HG03175 (cell line): ENCODE data around the gene PGAM5.
A peak's percentile ranks its signal among the peaks of the same experiment; 100 is the strongest.
"Not testable (repeated sequence)": the region's sequence is repeated elsewhere in the genome, so short reads cannot be mapped to it uniquely, and the experiment has no call there.

Experiments
- ATAC-seq: cut with Tn5 transposase; IDR thresholded peaks from one replicate; pipeline ENCODE4 v1.9.1; 2021; ENCODE audit warnings: mild to moderate bottlenecking, moderate library complexity; ENCODE audit not compliant: unreplicated experiment

The PGAM5 gene

DNA sequence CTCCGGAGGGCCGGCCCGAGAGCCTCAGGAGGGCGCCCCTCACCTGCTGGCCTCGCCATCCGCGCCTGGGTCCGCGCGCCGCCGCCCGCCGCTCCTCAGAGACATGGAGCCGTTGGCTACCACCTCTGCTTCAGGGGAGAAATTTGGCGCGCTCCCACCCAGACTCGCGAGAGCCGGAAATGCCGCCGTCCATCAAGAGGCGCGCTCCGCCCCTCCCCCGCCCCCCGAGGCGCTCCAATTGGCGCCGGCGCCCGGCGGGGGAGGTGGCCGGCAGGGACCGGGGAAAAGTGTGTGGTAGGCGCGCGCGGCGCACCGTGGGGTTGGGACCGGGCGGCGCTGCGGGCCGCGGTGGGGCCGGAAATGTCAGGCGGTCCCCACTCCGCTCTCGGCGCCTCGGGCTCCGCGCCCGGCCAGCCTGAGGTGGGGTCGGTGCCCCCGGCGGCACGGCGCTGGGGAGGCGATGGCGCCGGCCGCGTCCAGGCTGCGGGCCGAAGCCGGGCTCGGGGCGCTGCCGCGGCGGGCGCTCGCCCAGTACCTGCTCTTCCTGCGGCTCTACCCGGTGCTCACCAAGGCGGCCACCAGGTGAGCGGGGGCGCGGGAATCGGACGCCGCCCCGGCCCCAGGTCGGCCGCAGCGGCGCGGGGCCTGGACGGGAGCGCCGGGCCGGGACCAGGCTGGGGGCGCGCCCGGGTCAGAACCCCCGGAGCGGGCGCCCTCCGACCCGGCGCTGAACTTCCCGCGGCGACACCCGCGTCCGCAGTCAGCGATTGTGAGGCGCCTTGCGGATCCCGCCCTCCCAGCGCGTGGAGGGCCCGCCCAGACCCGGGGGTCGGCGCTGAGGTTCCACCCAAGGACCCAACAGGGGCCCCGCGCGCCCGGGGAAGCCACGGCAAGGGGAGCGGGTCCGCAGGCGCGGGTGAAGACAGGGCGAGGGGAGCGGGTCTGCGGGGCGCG lies 23.2 kb upstream of the PGAM5 start, which contains the start of the genes POLE and PXMP2:
TSS of gene POLE (minus strand) at position 132 of the 954 bp plus-strand sequence. CDS start at position 105, 27 bp downstream.
TSS of gene PXMP2 (plus strand) at position 377 of the 954 bp plus-strand sequence. CDS start at position 461, 84 bp downstream.
- peak; percentile 89 for ATAC-seq

DNA sequence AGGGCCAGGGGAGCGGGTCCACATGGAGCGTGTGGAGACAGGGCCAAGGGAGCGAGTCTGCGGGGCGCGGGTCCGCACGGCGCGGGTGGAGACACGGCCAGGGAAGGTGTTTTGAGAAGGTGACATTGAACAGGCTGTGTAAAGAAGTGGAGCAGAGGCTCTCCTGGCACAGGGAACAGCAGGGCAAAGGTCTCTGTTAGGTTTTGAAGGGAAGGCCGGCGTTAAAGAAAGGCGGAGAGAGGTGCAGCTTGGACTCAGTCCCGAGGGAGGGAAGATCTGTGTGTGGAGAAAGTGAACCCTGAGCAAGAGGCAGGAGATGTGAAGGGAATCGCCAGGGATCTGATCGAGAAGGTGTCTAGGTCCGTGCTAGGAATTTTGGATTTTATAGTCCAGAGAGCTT lies 21.4 kb upstream of the PGAM5 start:
- no peak for ATAC-seq

DNA sequence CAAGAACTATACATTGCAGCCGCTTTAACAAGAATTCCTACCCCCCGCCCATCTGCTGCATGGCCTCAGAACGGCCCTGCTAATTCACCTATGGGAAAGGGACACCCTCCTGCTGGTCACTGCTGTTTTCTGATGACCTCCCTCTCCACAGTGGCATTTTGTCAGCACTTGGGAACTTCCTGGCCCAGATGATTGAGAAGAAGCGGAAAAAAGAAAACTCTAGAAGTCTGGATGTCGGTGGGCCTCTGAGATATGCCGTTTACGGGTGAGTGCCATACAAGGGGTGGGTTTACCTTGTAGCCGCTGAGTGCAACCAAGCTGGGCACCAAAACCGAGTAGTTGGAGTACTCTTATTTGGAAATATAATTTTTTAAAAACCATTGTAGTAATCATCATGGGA lies 20.5 kb upstream of the PGAM5 start:
- ATAC-seq: no peak

DNA sequence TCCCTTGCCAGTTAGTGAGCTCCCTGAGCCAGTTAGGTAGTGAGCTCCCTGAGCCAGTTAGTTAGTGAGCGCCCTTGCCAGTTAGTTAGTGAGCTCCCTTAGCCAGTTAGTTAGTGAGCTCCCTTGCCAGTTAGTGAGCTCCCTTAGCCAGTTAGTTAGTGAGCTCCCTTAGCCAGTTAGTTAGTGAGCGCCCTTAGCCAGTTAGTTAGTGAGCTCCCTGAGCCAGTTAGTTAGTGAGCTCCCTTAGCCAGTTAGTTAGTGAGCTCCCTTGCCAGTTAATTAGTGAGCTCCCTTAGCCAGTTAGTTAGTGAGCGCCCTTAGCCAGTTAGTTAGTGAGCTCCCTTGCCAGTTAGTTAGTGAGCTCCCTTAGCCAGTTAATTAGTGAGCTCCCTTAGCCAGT lies 18.6 kb upstream of the PGAM5 start:
- ATAC-seq: not testable (repeated sequence)

DNA sequence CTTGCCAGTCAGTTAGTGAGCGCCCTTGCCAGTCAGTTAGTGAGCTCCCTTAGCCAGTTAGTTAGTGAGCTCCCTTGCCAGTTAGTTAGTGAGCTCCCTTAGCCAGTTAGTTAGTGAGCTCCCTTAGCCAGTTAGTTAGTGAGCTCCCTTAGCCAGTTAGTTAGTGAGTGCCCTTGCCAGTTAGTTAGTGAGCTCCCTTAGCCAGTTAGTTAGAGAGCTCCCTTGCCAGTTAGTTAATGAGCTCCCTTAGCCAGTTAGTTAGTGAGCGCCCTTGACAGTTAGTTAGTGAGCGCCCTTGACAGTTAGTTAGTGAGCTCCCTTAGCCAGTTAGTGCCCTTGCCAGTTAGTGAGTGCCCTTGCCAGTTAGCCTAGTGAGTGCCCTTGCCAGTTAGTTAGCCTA lies 15.8 kb upstream of the PGAM5 start:
- not testable (repeated sequence) for ATAC-seq

DNA sequence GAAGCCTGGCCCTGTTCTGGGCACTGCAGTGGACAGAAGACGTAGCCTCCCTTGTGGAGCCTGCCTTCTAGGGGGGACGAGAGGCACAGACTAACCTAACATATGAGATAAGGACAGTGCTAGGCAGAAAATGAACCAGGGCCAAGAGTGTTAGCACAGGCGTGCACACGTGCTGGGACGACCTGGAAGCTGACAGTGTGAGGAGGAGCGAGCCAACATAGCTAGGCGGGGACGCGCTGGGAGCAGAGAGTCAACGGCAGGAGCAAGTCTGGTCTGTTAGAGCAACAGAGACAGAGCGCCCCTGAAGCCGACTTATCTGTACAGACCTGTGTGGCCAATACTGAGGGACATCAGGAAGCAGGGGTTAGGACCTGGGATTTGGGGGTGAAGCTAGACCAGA lies 15.2 kb upstream of the PGAM5 start:
- no peak for ATAC-seq

DNA sequence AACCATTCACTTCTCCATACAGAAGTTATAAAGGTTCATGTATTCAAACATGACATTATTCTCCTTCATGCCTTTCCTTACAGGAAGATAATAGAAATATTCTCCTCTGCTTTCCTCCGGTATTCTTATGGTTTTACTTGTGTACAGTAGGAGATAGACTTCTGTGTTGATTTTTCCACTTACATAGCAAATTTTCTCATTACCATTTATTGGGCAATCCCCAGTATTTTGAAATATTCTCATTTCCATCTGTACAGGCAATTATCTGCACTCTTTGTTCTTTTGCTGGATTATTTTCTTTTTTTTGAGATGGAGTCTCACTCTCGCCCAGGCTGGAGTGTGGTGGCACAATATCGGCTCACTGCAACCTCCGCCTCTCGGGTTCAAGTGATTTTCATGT lies 12.3 kb upstream of the PGAM5 start:
- ATAC-seq: no peak

DNA sequence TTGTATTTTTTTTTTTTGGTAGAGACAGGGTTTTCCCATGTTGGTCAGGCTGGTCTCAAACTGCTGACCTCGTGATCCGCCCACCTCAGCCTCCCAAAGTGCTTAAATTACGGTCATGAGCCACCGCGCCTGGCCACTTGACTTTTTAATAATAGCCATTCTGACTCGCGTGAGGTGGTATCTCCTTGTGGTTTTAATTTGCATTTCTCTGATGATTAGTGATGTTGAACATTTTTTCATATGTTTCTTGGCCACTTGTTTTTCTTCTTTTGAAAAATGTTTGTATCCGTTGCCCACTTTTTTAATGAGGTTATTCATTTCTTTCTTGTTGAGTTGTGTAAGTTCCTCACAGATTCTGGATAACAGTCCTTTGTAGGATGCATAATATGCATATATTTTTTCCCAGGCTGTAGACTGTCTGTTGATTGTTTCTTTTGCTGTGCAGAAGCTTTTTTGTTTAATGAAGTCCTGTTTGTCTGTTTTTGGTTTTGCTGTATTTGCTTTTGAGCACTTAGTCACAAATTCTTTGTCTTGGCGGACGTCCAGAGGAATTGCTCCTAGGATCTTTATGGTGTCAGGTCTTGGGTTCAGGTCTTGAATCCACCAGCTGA lies 10.3 kb upstream of the PGAM5 start:
- no peak for ATAC-seq

DNA sequence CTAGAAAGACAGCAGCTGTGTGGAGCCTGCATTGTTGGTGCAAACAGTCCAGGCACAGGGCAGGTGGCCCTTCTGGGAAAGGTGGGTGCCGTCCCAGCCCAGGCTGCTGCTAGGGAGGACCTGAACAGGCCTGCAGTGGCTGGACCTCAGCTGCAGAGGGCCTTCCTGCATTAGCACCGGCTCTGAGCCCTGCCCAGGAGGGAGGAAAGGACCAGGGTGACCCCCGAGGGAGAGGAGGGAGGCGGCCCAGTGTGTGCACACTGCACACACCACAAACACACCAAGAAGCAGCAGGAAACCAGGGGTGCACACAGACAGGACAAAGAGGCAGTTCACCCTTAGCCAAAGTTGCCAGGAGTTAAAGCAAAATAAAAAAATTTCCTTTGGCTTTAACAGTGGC lies 8.0 kb upstream of the PGAM5 start:
- no peak for ATAC-seq

DNA sequence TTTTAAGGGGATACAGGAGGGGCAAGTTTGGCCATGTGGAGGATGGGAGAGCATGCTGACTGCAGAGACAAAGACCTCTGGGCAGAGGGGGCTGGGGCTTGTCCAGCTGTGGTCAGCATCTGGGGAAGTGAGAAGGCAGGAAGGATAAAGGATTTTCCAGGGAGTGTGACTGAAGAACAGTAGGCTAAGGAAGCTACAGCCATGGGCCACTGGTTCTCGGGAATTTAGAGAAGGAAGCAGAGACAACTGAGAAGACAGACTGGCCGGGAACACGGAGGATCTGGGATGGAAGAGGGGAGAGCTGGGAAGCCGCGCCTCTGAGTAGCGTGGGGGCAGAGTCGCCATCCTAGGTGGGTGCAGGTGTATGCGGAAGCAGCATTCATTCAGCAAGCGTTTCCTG lies 7.0 kb upstream of the PGAM5 start:
- no peak for ATAC-seq

DNA sequence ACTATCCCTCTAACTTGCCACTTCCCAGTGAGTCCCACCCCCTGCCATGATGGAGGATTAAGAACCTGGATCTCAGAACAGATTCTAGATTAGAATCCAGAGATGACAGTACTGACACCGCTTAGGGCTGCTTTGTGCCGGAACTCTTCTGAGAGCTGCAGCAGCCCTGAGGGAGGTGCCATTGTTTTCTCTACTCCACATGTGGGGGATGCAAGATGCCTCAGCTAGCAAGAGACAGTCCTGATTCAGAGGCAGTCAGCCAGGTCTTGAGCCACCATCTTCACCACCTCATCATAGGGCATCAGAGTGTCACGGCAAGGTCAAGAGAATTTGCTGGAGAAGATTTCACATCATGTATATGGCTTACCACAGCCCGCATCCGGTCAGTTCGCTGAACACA lies 3.4 kb upstream of the PGAM5 start:
- ATAC-seq: no peak

DNA sequence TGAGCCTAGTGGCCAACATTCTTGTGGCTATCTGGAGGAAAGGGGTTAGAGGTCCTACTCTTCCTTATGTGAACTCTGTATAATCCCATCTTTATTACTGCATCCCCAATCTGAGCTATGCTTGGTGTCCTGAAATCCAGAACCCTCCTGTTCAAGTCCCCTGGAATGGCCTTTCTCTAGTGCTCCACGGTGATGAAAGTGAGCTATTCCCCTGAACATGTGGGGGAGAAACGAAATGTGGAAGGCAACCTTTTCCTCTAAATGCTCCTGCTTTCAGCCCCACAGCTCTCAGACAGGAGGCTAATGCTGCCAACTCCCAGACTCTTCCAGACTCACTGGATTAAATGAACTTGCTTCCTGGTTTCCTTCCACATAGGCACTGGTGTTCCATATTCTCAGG lies 2.5 kb upstream of the PGAM5 start:
- no peak for ATAC-seq

DNA sequence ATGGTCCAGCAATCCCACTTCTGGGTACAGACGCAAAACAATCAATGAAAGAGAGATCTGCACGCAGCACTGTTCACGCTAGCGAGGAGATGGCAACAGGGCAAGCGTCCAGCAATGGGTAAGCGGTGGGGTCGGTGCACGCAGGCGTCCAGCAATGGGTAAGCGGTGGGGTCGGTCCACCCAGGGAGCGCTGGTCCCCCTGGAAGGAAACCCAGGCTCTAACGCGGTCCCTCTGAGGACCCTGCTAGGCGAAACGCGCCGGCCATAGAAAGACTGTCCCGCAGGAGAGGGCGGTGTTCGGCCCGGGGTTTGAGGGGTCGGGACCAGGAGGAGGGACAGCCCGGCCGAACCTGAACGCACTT lies 618 bp upstream of the PGAM5 start:
- ATAC-seq: peak; percentile 22

DNA sequence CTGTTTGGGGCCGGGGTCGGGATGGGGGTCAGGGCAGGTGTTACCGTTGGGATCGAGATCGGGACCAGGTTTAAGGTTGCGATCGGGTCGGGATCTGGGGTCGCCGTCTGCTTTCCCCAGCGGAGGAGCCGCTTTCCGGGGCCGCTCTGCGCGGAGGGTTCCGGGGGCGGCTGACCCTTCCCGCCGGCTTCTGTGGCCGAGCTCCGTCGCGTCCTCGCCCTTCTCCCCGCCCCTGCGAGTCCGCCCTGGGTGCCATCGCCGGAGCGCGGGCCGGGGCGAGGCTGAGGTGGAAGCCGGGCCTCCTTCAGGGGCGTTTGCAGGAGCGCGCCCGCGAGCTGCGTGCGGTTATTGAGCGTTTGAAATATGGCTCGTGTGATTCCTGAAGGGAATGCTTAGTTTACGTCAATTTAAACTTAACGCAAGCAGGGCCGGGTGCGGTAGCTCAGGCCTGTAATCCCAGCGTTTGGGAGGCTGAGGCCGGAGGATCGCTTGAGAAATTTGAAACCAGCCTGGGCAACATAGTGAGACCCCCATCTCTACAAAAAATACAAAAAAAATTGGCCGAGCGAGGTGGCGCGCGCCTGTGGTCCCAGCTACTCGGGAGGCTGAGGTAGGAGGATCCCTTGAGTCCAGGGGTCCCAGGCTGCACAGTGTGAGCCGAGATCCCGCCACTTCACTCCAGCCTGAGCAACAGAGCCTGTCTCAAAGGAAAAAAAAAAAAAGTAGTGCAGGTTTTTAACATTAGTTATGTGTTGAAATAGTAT lies 620 bp downstream of the PGAM5 start:
- ATAC-seq: peak; percentile 21

DNA sequence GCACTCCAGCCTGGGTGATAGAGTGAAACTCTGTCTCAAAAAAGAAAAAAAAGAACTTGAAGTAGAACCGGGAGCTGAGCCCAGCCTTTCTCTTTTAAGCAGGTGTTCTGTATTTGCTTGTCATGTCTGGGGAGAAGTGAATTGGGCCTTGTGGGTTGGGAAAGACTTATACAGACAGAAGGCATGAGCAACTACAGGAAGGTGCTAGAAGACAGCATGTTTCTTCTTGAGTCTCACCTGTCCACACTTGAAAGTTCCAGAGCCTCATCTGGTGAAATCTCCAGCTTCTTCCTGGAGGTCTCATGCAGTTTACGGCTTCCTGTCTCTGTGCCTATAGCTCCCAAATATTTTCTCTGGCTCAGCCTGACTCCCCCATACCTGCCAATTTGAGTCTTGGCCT lies 2.5 kb downstream of the PGAM5 start:
- ATAC-seq: no peak

DNA sequence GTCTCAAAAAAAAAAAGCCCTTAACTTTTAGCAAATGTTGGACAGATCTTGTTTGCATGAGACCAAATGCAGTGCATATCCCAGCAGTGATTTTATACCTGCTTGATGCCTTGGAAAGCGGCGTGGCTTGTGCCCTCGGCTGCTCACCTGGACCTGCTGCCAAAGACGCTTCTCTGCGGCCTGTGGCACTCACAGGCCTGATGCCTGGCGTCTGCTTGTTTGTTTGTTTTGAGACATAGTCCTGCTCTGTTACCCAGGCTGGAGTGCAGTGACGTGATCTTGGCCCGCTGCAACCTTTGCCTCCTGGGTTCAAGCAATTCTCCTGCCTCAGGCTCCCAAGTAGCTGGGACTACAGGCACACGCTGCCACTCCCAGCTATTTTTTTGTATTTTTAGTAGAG lies 5.2 kb downstream of the PGAM5 start:
- no peak for ATAC-seq

DNA sequence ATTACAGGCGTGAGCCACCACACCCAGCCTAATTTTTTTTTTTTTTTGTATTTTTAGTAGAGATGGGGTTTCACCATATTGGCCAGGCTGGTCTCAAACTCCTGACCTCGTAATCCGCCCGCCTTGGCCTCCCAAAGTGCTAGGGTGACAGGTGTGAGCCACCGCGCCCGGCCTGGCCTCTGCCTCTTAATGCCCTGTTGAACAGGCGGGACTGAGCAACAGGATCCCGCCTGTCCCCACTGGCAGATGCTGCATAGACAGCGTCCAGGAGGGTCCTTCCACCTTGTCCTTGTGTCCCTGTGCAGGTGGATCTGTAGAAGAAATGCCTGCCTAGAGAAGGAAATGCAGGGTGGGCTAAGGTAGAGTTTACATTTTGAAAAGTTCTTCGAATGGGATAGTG lies 5.7 kb downstream of the PGAM5 start:
- ATAC-seq: no peak

DNA sequence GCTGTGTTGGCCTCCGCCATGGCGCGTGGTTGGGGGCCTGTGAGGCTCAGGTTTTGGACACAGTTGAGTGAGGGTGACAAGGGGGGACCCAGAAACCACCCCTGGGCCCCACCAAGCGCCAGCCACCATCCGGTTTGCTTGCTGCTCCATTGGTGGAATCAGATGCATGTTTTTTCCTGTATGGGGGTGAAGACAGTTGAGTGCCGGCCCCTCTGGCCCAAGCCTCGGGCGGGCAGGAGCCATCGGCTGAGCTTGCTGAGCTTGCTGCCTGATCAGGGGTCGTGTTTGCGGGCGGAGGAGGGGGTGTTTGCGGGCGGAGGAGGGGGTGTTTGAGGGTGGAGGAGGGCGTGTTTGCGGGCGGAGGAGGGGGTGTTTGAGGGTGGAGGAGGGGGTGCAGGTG lies 6.4 kb downstream of the PGAM5 start:
- no peak for ATAC-seq

DNA sequence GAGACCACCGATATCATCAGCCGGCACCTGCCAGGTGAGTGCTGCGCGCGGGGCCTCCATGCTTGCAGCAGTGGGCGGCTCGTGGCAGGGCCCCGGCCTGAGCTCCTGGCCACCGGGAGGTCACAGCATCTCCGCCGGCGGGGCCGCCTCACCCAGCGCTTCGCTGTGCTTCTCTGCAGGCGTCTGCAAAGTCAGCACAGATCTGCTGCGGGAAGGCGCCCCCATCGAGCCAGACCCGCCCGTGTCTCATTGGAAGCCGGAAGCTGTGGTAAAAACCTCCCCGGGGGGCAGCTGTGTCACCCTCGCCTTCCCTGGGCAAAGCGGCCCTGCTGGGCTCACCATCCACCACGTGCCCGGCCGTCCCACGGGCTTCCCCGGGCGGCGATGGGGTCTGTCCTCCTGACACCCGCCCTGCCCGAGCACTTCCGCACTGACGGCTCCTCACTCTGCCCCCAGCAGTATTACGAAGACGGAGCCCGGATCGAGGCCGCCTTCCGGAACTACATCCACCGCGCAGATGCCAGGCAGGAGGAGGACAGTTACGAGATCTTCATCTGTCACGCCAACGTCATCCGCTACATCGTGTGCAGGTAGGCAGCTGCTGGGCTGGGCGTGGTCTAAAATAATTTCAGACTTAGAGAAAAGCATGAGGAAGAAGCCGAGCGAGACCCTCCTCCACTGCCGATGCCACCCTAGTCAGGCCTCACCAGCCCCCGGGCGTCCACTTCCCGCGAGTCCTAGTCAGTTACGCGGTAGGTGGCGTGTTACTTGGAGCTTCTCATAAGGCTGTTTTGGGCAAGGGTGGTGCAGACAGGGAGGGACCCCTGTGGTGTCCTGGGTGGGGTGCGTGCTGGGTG lies 7.1 kb downstream of the PGAM5 start:
- no peak for ATAC-seq

DNA sequence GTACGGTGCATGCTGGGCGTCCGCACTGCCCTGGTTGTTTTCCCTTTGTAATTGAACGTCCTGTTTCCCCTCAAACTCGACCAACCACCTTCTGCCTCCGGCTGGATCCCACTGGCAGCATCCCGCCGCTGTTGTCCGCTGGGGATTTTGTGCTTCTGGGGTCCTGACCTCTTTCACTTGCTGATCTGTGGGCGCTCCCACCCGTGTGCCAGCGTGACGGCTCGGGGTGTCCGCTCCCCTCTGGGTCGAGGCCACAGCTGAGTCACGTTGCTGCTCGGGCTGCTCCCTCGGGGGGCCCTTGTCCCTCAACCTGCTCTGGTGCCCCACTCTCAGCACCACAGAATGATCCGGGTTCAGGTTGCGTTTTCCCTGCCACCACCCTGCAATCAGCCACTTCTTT lies 8.0 kb downstream of the PGAM5 start:
- no peak for ATAC-seq
